ENCODE measurements around the gene SHISAL1. TPM values are rescaled to one million over a fixed set of nuclear protein-coding genes. Genes with fewer than 3 reads are reported as not detected.
A peak's percentile ranks its signal among the peaks of the same experiment; 100 is the strongest.

The SHISAL1 gene
- polyA plus RNA-seq, 1 donor (not counting 4 experiments of a cell fraction or from before 2014, with no cell fraction given): 0.24 TPM

GRCh38 chr22:44351685-44352377 is 39.1 kb upstream of the SHISAL1 start:
- Histone ChIP-seq H2AFZ (ENCODE audit: control insufficient read depth, low read length) (no peak overlapping the region), H3K36me3 (ENCODE audit: control insufficient read depth in 2 of 2, extremely low read depth in 1 of 2, insufficient read depth in 2 of 2, low read length in 2 of 2) (no peaks in the 10 kb centered on the region), H3K4me3 (ENCODE audit: control insufficient read depth in 2 of 3, extremely low read depth in 1 of 3, insufficient read depth in 2 of 3, low read depth in 1 of 3, low read length in 3 of 3) (no peak overlapping the region), H3K9me3 (ENCODE audit: control insufficient read depth, low read depth, low read length) (no peaks in the 10 kb centered on the region), H3K4me1 (ENCODE audit: control insufficient read depth, extremely low read depth, insufficient read depth, low read length) (peaks cover 12% of the 10 kb centered on the region), H3K27ac (ENCODE audit: control insufficient read depth, insufficient read depth, low read length) (no peak overlapping the region), H3K9me1 (ENCODE audit: control insufficient read depth, extremely low read depth, insufficient read depth, low read length) (no peaks in the 10 kb centered on the region), H4K20me1 (ENCODE audit: control insufficient read depth, extremely low read depth, insufficient read depth, low read length) (no peaks in the 10 kb centered on the region), H3K79me2 (ENCODE audit: control insufficient read depth, insufficient read depth, low read length) (no peaks in the 10 kb centered on the region), H3K9ac (ENCODE audit: control insufficient read depth, extremely low read depth, insufficient read depth, low read length) (no peak overlapping the region), H3K27me3 (ENCODE audit: control insufficient read depth, extremely low read depth, insufficient read depth, low read length) (peaks cover 39% of the 10 kb centered on the region), H3K4me2 (ENCODE audit: control insufficient read depth, extremely low read depth, insufficient read depth, low read depth, low read length) (peak overlapping the region; percentile 63)
- TF ChIP-seq, protein P1, sequence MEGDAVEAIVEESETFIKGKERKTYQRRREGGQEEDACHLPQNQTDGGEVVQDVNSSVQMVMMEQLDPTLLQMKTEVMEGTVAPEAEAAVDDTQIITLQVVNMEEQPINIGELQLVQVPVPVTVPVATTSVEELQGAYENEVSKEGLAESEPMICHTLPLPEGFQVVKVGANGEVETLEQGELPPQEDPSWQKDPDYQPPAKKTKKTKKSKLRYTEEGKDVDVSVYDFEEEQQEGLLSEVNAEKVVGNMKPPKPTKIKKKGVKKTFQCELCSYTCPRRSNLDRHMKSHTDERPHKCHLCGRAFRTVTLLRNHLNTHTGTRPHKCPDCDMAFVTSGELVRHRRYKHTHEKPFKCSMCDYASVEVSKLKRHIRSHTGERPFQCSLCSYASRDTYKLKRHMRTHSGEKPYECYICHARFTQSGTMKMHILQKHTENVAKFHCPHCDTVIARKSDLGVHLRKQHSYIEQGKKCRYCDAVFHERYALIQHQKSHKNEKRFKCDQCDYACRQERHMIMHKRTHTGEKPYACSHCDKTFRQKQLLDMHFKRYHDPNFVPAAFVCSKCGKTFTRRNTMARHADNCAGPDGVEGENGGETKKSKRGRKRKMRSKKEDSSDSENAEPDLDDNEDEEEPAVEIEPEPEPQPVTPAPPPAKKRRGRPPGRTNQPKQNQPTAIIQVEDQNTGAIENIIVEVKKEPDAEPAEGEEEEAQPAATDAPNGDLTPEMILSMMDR (optimal IDR thresholded peaks at IDR 0.05 in 1 of 3, IDR thresholded peaks at IDR 0.05 in 1 of 3, conservative IDR thresholded peaks at IDR 0.05 in 1 of 3; ENCODE audit: extremely low read depth in 1 of 3, insufficient read depth in 2 of 3, low read length in 3 of 3): peak in 2 of 3 experiments; percentile 2 to 27
- no peak for TF ChIP-seq EZH2 (IDR thresholded peaks at IDR 0.05; ENCODE audit: low read length)
- DNase-seq (ENCODE audit: low read depth, low spot score) (peak; percentile 19), FAIRE-seq (peak; percentile 84)
- dilution Hi-C loops (cut with MboI; ENCODE audit: extremely low pct_ligation_motif_present, low sequenced_read_pairs): no loop called here

DNA sequence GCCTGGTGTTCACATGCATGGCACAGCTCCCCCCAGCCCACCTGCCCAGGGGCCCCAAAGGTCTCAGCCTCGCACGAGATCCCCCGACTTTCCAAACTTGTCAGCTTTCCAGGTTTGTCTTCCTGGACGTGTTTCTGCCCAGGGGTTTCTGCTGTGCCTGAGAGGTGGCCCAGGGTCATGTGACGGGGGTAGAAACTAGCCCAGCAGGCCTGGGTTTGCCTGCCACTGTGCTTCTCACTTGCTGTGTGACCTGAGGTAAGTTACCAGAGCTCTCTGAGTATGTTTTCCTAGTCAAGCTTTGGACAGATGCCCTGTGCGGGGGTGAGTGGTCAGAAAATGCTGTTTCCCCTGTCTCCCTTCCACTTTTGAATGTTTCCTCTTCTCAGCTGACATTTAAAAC is 38.3 kb upstream of the SHISAL1 start:
- Histone ChIP-seq H3K4me1 (ENCODE audit: control insufficient read depth, extremely low read depth, insufficient read depth, low read length) (peaks cover 12% of the 10 kb centered on the region), H3K4me2 (ENCODE audit: control insufficient read depth, extremely low read depth, insufficient read depth, low read depth, low read length) (peak overlapping the region; percentile 18), H3K79me2 (ENCODE audit: control insufficient read depth, insufficient read depth, low read length) (no peaks in the 10 kb centered on the region), H3K9me1 (ENCODE audit: control insufficient read depth, extremely low read depth, insufficient read depth, low read length) (no peaks in the 10 kb centered on the region), H3K9me3 (ENCODE audit: control insufficient read depth, low read depth, low read length) (no peaks in the 10 kb centered on the region), H3K9ac (ENCODE audit: control insufficient read depth, extremely low read depth, insufficient read depth, low read length) (no peak overlapping the region), H3K27ac (ENCODE audit: control insufficient read depth, insufficient read depth, low read length) (no peak overlapping the region), H4K20me1 (ENCODE audit: control insufficient read depth, extremely low read depth, insufficient read depth, low read length) (no peaks in the 10 kb centered on the region), H3K4me3 (ENCODE audit: control insufficient read depth in 2 of 3, extremely low read depth in 1 of 3, insufficient read depth in 2 of 3, low read depth in 1 of 3, low read length in 3 of 3) (no peak overlapping the region), H2AFZ (ENCODE audit: control insufficient read depth, low read length) (no peak overlapping the region), H3K36me3 (ENCODE audit: control insufficient read depth in 2 of 2, extremely low read depth in 1 of 2, insufficient read depth in 2 of 2, low read length in 2 of 2) (no peaks in the 10 kb centered on the region), H3K27me3 (ENCODE audit: control insufficient read depth, extremely low read depth, insufficient read depth, low read length) (peaks cover 45% of the 10 kb centered on the region)
- FAIRE-seq: no peak
- no peak for TF ChIP-seq EZH2 (IDR thresholded peaks at IDR 0.05; ENCODE audit: low read length)
- TF ChIP-seq, protein P1 (optimal IDR thresholded peaks at IDR 0.05 in 1 of 3, IDR thresholded peaks at IDR 0.05 in 1 of 3, conservative IDR thresholded peaks at IDR 0.05 in 1 of 3; ENCODE audit: extremely low read depth in 1 of 3, insufficient read depth in 2 of 3, low read length in 3 of 3): no peak
- DNase-seq (ENCODE audit: low read depth, low spot score): no peak
- dilution Hi-C loops (cut with MboI; ENCODE audit: extremely low pct_ligation_motif_present, low sequenced_read_pairs): no loop called here
